Stimulated activated naive CD8-positive, alpha-beta T cell treated with anti-CD3 and anti-CD28 coated beads, Interleukin-15, Interleukin-2, amounts not matched to agents 100 ng/mL and 50 ng/mL, for 24 hours (primary cell): ENCODE data around the gene UVSSA.
"Not testable (repeated sequence)": the region's sequence is repeated elsewhere in the genome, so short reads cannot be mapped to it uniquely, and the experiment has no call there.

Experiments used
- H3K27ac Mint-ChIP-seq: one replicate; pipeline ENCODE4 v1.8.0; 2021; ENCODE audit warnings: mild to moderate bottlenecking, mixed read lengths
- H3K27me3 Mint-ChIP-seq: one replicate; pipeline ENCODE4 v1.8.0; 2021; ENCODE audit warnings: mixed read lengths
- H3K36me3 Mint-ChIP-seq: one replicate; pipeline ENCODE4 v1.8.0; 2021; ENCODE audit warnings: low read depth, mixed read lengths
- H3K4me1 Mint-ChIP-seq: one replicate; pipeline ENCODE4 v1.8.0; 2021; ENCODE audit warnings: low read depth, mixed read lengths
- H3K4me3 Mint-ChIP-seq: one replicate; pipeline ENCODE4 v1.8.0; 2021; ENCODE audit warnings: mild to moderate bottlenecking, mixed read lengths
- H3K9me3 Mint-ChIP-seq: one replicate; pipeline ENCODE4 v1.8.0; 2021; ENCODE audit warnings: mixed read lengths

UVSSA gene

DNA sequence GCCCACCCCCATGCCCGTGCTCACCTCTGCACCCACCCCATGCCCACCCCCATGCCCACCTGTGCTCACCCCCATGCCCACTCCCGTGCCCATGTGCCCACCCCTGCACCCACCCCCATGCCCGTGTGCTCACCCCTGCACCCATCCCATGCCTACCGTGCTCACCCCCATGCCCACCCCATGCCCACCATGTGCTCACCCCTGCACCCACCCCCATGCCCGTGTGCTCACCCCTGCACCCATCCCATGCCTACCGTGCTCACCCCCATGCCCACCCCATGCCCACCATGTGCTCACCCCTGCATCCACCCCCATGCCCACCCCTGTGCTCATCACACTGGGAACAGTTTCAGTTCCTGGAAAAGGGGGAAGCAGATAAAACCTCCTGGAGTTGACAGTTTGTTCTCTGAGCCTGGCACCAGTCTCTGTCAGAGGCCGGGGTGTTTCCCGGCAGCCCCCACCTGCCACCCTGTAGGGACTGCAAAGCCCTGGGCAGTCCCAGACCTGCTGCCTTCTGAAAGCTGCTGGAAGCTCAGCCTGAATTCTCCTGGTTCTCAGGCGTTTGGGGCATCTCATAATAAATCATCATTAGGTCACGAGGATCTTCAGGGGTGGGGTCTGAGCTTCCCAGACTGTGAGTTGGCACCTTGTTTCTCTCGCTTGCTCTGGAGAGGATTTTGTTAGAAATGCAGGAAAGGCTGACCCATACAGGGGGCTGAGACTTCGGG is 13.0 kb upstream of the UVSSA start:
- H3K27ac Mint-ChIP-seq, H3K9me3 Mint-ChIP-seq, H3K27me3 Mint-ChIP-seq, H3K4me3 Mint-ChIP-seq: not testable (repeated sequence)
- Mint-ChIP-seq H3K4me1 (peaks cover 63% of the 10 kb centered on the region), H3K36me3 (peaks cover 63% of the 10 kb centered on the region)

DNA sequence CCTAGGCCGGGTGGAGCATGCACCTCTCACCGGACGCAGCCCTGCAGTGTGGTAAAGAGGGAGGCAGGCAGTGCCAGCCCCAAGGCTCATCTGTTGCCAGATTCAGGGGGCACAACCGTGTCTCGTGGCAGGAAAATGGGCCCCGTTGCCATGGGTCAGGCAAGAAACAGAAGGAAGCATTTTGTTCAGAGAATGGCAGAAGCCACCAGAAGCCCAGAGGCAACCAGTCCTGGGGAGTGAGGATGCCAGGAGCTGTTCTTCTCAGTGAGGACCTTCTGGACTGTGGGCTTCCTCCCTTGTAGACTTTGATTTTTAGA is 12.5 kb upstream of the UVSSA start:
- no peak overlapping the region for H3K27ac Mint-ChIP-seq
- H3K4me1 Mint-ChIP-seq: peaks cover 59% of the 10 kb centered on the region
- H3K9me3 Mint-ChIP-seq: no peaks in the 10 kb centered on the region
- peaks cover 64% of the 10 kb centered on the region for H3K36me3 Mint-ChIP-seq
- no peak overlapping the region for H3K4me3 Mint-ChIP-seq
- no peaks in the 10 kb centered on the region for H3K27me3 Mint-ChIP-seq

- Mint-ChIP-seq H3K4me1 (peaks cover 51% of the 10 kb centered on the region), H3K36me3 (peaks cover 66% of the 10 kb centered on the region), H3K27ac (peak overlapping the region; percentile 51)
- not testable (repeated sequence) for H3K4me3 Mint-ChIP-seq, H3K27me3 Mint-ChIP-seq, H3K9me3 Mint-ChIP-seq
Observed at GRCh38 chr4:1335193-1335883, 11.7 kb upstream of the UVSSA start.

DNA sequence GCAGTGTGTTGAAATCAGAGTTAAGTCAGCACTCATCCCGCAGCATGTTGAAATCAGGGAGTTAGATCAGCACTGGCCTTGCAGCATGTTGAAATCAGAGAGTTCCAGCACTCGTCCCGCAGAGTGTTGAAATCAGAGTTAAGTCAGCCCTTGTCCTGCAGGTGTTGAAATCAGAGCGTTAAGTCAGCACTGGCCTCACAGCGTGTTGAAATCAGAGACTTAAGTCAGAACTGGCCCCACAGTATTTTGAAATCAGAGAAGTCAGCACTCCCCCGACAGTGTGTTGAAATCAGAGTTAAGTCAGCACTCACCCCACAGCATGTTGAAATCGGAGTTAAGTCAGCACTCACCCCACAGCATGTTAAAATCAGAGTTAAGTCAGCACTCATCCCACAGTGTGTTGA is 10.9 kb upstream of the UVSSA start:
- Mint-ChIP-seq H3K27me3 (no peaks in the 10 kb centered on the region), H3K4me1 (peaks cover 43% of the 10 kb centered on the region), H3K36me3 (peaks cover 66% of the 10 kb centered on the region), H3K4me3 (no peak overlapping the region), H3K9me3 (no peaks in the 10 kb centered on the region), H3K27ac (no peak overlapping the region)

DNA sequence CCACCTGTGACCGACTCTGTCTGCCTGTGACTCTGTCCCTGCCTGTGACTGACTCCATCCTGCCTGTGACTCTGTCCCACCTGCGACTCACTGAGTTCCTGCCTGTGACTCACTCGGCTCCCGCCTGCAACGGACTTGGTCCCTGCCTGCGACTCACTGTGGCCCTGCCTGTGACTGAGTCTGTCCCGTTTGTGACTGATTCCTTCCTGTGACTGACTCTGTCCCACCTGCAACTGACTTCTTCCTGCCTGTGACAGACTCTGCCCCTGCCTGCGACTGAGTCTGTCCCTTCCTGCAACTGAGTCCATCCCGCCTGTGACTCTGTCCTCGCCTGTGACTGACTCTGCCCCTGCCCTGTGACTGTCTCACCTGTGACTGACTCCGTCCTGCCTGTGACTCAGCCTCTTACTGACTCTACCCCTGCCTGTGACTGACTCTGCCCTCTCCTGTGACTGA is 9.6 kb upstream of the UVSSA start:
- H3K36me3 Mint-ChIP-seq: peaks cover 63% of the 10 kb centered on the region
- peaks cover 41% of the 10 kb centered on the region for H3K4me1 Mint-ChIP-seq
- H3K9me3 Mint-ChIP-seq: no peaks in the 10 kb centered on the region
- peak overlapping the region; percentile 87 for H3K27ac Mint-ChIP-seq
- H3K4me3 Mint-ChIP-seq: peak overlapping the region; percentile 15
- no peaks in the 10 kb centered on the region for H3K27me3 Mint-ChIP-seq

- H3K36me3 Mint-ChIP-seq: peaks cover 57% of the 10 kb centered on the region
- no peak overlapping the region for H3K4me3 Mint-ChIP-seq
- H3K27ac Mint-ChIP-seq: peak overlapping the region; percentile 87
- H3K4me1 Mint-ChIP-seq: peaks cover 41% of the 10 kb centered on the region
- H3K9me3 Mint-ChIP-seq: no peaks in the 10 kb centered on the region
- H3K27me3 Mint-ChIP-seq: no peaks in the 10 kb centered on the region
Observed at GRCh38 chr4:1337951-1338751, 8.9 kb upstream of the UVSSA start.

GRCh38 chr4:1338752-1339414 is 8.1 kb upstream of the UVSSA start:
- H3K4me3 Mint-ChIP-seq: no peak overlapping the region
- H3K27ac Mint-ChIP-seq: peak overlapping the region; percentile 49
- no peaks in the 10 kb centered on the region for H3K9me3 Mint-ChIP-seq
- no peaks in the 10 kb centered on the region for H3K27me3 Mint-ChIP-seq
- H3K36me3 Mint-ChIP-seq: peaks cover 57% of the 10 kb centered on the region
- peaks cover 41% of the 10 kb centered on the region for H3K4me1 Mint-ChIP-seq

DNA sequence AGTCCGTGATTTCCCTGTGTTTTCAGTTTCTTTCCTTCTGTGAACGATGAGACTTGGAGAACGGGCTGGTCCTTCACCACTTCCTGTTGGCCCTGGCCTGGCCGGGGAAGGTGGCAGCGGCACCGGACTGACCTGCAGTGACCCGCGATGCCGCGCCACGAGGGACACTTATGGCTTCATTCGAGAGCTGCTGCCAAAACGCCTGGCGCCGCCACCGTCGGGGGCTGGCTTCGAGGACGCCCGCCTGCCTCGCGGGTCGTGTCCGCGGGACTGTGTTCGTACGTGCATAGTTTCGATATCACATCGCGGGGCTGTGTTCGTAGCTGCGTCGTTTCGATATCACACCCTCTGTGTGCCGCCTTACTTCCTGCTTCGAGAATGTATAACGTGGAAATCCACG is 7.5 kb upstream of the UVSSA start:
- Mint-ChIP-seq H3K4me1 (peaks cover 38% of the 10 kb centered on the region), H3K9me3 (no peaks in the 10 kb centered on the region), H3K27ac (no peak overlapping the region), H3K36me3 (peaks cover 55% of the 10 kb centered on the region), H3K4me3 (no peak overlapping the region), H3K27me3 (no peaks in the 10 kb centered on the region)

- Mint-ChIP-seq H3K4me1 (peaks cover 38% of the 10 kb centered on the region), H3K36me3 (peaks cover 50% of the 10 kb centered on the region), H3K27me3 (no peaks in the 10 kb centered on the region)
Observed at GRCh38 chr4:1340181-1340747, 6.7 kb upstream of the UVSSA start.

GRCh38 chr4:1340861-1341260 is 6.1 kb upstream of the UVSSA start:
- H3K27ac Mint-ChIP-seq: no peak overlapping the region
- no peaks in the 10 kb centered on the region for H3K27me3 Mint-ChIP-seq
- H3K4me1 Mint-ChIP-seq: peaks cover 43% of the 10 kb centered on the region
- H3K4me3 Mint-ChIP-seq: no peak overlapping the region
- H3K9me3 Mint-ChIP-seq: no peaks in the 10 kb centered on the region
- H3K36me3 Mint-ChIP-seq: peaks cover 49% of the 10 kb centered on the region

More at GRCh38 chr4:1340181-1340747, 6.7 kb upstream of the UVSSA start:
- Mint-ChIP-seq H3K9me3 (no peaks in the 10 kb centered on the region), H3K27ac (no peak overlapping the region), H3K4me3 (no peak overlapping the region)

DNA sequence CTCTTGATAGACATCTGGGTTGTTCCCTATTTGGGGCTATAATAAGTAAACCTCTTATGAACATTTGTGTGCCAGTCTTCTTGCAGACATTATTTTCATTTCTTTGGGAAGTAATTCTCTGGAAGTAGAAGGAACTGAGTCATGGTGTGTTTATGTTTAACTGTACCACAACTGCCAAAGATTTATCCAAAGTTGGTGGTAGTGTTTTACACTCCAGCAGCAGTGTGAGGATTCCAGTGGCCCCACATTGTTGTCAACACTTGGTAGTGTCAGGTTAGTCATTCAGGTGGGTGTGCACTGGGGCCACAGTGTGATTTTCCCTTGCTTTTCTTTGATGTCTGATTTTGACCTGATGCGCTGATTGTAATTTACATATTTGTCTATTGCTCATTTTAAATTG is 5.0 kb upstream of the UVSSA start:
- Mint-ChIP-seq H3K4me3 (no peak overlapping the region), H3K9me3 (no peaks in the 10 kb centered on the region), H3K27me3 (no peaks in the 10 kb centered on the region), H3K36me3 (peaks cover 38% of the 10 kb centered on the region), H3K27ac (no peak overlapping the region), H3K4me1 (peaks cover 35% of the 10 kb centered on the region)

DNA sequence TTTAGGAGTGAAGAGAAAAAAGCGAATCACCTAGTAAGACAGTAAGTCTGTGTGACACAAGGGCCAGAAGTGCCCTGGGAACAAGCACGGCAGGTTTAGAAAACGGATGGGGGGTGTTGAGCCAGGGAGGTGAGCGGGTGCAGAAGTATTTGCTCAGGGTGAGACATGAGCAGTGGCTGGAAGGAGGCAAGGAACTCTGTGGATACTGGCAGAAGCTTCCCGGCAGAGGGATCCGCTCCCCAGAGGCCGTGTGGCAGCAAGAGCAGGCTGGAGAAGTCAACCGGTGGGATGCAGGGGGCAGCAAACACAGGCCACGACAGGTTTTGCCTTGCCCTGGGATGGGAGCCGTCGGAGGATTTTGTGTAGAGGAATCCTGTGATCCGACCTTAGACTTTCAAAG is 2.3 kb upstream of the UVSSA start:
- Mint-ChIP-seq H3K4me1 (peaks cover 34% of the 10 kb centered on the region), H3K36me3 (peaks cover 18% of the 10 kb centered on the region), H3K9me3 (no peaks in the 10 kb centered on the region), H3K27me3 (no peaks in the 10 kb centered on the region), H3K4me3 (peak overlapping the region; percentile 86), H3K27ac (peak overlapping the region; percentile 22)

DNA sequence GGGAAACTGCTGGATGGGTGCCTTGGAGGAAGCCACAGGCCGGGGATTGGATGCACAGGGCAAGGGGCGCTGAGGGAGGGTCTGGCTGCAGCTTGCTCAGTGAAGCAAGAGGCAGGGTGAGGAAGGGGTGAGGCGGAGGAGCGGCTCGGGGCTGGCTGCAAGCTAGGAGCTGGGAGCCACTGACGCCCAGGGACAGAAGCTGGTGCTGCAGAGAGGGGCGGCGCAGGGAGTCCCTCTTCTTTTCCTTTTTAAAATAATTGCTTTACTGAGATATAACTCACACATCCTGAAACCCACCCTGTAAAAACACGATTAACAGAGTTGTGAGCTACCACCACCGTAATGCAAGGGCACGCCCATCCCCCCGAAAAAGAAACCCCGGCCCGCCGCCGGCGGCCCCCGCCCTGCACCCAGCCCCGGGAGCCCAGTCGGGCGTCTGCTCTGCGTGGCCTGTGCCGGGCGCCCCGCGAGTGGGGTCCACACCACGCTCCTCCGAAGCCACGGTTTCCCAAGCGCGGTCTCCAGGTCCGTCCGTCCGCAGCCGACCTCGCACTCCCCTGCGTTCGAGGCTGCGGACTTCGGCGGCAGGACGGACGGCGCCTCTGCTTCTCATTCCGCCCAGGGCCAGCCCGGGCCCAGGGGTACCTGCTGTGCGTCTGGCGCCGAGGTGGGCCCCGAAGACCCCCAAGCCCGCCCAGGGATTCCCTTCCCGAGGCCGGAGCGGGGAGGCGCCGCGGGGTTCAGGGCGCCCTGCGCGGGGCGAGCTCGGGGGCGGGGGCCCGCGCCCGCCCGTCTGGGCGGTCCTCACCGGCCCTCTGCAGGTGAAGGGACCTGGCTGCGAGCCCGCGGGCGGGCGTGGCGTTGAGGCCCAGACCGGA is 866 bp upstream of the UVSSA start:
- H3K27me3 Mint-ChIP-seq: no peaks in the 10 kb centered on the region
- no peaks in the 10 kb centered on the region for H3K9me3 Mint-ChIP-seq
- H3K4me1 Mint-ChIP-seq: peaks cover 45% of the 10 kb centered on the region
- peak overlapping the region; percentile 86 for H3K4me3 Mint-ChIP-seq
- peak overlapping the region; percentile 69 for H3K27ac Mint-ChIP-seq
- H3K36me3 Mint-ChIP-seq: peaks cover 8% of the 10 kb centered on the region

- peak overlapping the region; percentile 90 for H3K4me3 Mint-ChIP-seq
- peaks cover 42% of the 10 kb centered on the region for H3K4me1 Mint-ChIP-seq
- peak overlapping the region; percentile 88 for H3K27ac Mint-ChIP-seq
- H3K27me3 Mint-ChIP-seq: no peaks in the 10 kb centered on the region
- no peaks in the 10 kb centered on the region for H3K9me3 Mint-ChIP-seq
- H3K36me3 Mint-ChIP-seq: peaks cover 3% of the 10 kb centered on the region
Observed at GRCh38 chr4:1347410-1347864, 429 bp downstream of the UVSSA start.
